PC-9 (cell line): ENCODE results near the gene NAV3.

Experiments used
- CTCF ChIP-seq: fragments of 200-600 bp; sonication (generic); conservative IDR thresholded peaks from 2 replicates; pipeline ENCODE4 v1.6.1; 2017; ENCODE audit warnings: mixed run types, antibody characterized with exemption, mild to moderate bottlenecking, moderate library complexity
- EZH2 ChIP-seq: fragments of 200-600 bp; sonication (generic); IDR thresholded peaks from 2 replicates; pipeline ENCODE4 v1.8.0; 2017; ENCODE audit warnings: antibody characterized with exemption, low read depth

- no peak for TF ChIP-seq CTCF
- TF ChIP-seq EZH2 = no peak
Observed at GRCh38 chr12:77968571-77968970, 137.9 kb downstream of the NAV3 start.
